Measurements from ENCODE around the gene TACC3.

TACC3 gene

DNA sequence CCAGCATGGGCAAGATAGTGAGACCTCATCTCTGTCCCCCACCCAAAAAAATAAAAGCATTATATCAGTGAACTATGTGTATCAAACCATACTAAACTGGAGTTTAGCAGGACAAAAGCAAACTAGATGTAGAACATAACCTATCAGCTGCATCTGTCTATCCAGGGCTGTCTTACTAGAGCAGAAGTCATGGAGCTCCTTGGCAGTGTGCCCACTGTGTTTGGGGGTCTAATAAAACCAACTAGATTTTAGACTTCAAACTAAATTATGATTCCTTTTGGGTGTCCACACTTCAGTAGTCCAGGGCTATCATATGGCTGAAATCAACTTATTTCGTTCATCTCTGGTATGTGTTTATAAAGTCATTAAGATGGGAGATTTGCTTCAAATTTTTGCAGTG is 17.5 kb upstream of the TACC3 start:
- no peak for DNase-seq (ENCODE audit: low read depth)

DNA sequence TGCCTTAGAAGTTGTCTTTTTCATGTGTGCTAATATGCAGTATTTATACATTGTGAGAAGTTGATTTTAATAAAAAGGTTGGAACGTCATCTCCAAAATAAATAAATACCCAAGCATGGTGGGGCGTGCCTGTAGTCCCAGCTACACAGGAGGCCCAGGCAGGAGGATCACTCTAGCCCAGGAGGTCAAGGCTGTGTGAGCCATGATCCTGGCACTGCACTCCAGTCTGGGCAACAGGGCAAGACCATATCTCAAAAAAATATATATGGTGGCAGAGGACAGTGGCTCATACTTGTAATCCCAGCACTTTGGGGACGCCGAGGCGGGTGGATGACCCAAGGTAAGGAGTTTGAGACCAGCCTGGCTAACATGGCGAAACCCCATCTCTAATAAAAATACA is 15.6 kb upstream of the TACC3 start:
- no peak for DNase-seq (ENCODE audit: low read depth)

DNA sequence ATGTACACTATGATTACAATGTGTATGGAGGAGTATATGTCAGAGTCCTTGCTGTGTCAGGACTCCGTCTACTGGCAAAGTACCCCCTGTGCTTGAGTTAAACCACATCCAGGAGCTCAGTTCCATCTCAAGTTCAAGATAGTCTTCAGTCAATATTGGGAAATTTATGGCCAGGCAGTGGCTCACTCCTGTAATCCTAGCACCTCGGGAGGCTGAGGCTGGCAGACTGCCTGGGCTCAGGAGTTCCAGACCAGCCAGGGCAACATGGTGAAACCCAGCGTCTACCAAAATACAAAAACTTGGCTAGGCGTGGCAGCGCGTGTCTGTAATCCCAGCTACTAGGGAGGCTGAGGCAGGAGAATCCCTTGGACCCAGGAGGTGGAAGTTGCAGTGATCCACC is 15.0 kb upstream of the TACC3 start:
- DNase-seq (ENCODE audit: low read depth): no peak

DNA sequence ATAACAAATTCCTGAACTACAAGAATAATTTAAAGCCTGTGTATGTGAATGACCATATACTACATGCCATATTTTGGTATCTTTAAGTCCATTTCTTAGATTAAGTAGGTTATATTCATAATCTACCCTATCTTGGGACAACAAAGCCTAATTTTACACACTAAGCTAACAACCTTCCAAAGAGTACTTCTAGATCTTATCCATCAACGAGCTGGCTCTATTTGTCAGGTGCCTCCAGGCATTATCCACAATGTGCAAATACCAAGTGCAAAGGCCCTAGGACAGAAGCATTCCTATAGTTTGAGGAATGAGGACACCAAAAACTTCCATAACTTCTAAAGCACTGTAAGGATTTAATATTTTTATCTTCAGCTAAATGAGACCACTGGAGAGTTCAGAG is 12.7 kb upstream of the TACC3 start:
- DNase-seq (ENCODE audit: low read depth): no peak

DNA sequence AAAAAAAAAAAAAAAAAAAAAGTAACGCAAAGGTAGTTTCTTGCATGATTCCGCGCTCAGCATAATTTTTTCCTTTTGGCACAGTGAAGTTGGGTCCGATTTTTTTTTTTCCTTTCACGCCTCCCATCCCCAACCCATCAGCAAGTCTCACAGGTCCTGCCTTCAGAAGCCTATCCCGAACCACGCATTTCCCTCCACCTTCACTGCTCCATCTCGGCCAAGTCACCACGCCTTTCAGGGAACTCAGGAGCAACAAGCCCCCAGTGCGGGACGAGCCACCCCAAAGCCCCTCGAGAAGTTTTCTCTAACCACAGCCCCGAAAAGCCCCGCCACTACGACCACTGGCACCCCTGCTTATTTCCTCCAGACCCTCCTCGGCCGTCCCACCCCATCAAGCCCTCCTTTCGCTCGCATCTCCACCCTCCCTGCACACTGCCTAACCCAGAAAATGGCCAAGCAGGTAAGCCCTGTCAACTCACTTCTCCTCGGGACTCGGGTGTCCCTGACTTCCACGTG is 10.2 kb upstream of the TACC3 start:
- DNase-seq (ENCODE audit: low read depth): no peak

DNA sequence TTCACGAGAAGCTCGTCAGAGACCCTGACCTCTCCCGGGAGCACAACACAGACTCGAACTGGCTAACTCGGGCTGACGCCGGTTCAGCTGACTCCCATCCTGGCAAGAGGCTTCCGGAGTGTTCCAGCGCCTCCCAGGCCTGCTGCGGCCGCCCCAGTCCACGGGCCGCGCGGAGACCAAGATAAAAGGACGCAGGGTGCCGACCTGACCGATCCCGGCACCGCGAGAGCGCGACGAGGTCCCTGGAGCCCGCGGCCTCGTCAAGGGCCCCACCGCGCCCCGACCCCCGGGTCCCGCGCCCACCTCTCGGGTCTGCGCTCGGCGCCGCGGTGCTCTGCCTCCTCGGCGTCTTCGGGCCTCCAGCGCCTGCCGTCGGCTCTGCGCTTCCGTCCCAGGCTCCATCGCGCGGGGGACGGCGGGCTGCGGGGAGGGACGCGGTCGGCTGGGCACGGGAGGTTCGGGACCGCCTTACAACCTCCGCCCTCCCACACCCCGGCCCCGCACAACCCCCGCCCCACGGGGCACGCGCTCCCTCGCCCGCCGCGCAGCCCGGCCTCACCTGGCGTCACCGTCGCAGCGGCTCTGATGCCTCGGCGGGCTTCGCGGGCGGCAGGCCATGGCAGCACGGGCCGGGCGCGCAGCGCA is 9.6 kb upstream of the TACC3 start:
- no peak for DNase-seq (ENCODE audit: low read depth)

DNA sequence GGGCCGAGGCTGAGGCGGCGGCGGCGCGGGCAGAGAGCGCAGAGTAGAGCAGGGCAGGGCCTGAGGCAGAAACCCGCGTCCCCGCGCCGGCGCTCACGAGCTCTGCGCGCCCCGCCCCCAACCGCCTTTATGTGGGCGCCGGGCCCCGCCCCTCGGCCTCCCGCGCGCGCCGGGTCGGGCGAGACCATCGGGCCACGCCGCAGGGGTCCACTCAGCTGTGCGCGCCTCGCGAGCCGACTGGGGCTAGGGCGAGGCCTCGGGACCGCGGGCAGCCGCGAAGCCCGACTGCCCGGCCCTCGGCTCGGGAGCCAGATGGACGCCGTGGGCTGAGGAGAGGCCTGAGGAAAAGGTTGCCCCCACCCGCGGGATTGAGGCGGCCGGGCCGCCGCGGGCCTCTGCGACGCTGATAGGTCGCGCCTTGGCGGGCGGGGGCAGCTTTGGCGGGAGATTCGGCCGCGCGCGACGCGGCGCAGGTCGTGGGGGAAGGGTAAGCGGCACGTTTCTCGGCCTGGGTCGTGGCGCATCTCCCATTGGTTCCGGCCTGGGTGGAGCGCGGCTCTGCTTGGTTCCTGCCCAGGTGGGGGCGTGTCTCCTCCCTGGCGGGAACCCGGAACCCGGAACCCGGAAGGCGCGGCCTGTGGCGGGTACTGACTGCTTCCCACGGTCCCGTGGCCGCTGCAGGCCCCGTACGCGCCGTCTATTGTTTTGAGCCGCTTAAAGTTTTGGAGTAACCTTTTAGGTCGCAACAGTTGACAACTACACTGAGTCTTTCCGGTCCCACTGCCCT is 8.9 kb upstream of the TACC3 start, which contains the start of gene SLBP:
SLBP (minus strand) TSS at position 104 of the 787 bp plus-strand sequence. CDS start 131 bp downstream, outside the sequence.
- DNase-seq (ENCODE audit: low read depth): peak; percentile 99

DNA sequence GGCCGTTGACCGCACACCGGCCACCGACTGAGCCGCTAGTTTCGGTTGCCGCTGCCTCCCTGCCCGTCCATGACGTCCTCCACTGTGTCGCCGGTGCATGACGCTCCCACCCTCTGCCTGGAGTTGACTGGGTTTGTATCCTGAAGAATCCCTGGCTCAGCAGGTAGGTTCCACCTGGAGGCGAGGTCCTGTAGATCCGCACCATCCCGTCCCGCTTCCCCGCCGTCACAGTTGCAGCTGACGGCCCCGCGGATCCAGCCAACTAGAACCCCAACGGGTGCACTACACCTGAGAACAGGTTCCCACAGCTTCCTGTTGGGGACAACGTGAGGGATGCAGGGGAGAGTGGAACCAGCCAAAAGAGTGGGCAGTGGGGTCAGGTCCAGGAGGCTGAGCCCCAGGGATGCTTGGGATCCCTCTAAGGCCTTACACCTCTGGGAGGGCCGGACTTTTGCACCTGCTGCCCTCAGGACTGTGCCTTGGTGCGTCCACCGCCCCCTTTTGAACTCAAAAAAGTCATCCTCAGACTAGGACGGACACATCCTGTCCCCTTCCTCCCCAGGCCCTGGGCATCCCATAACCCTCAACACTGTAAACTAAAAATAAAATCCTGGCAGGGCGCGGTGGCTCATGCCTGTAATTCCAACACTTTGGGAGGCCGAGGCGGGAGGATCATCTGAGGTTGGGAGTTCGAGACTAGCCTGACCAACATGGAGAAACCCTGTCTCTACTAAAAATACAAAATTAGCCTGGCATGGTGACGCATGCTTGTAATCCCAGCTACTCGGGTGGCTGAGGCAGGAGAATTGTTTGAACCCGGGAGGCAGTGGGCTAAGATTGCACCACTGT is 8.1 kb upstream of the TACC3 start:
- DNase-seq (ENCODE audit: low read depth): no peak

DNA sequence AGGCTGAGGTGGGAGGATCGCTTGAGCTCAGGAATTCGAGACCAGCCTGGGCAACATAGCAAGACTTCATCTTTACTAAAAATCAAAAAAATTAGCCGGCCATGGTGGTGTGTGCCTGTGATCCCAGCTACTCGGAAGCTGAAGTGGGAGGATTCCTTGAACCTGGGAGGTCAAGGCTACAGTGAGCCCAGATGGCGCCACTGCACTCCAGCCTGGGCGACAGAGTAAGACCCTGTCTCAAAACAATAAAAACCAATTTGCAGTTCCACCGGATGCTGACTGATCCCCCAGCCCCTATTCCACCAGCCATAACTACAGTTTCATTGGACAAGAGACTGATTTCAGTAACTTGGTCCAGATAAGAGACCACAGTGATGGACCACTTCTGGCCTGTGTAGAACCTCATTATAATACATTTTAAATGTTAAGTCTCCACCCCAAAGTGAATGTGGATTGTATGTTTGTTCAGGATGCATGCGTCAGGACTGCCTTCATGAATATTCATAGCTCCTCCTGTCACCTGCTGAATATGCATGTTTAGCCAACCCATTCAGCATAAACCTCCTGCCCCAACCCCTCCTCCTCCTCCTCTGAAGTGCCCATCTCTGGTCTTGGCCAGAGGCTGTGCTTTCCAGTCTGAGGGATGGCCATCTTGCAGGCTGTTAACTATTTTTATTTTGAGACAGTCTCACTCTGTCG is 6.9 kb upstream of the TACC3 start:
- DNase-seq (ENCODE audit: low read depth): no peak

DNA sequence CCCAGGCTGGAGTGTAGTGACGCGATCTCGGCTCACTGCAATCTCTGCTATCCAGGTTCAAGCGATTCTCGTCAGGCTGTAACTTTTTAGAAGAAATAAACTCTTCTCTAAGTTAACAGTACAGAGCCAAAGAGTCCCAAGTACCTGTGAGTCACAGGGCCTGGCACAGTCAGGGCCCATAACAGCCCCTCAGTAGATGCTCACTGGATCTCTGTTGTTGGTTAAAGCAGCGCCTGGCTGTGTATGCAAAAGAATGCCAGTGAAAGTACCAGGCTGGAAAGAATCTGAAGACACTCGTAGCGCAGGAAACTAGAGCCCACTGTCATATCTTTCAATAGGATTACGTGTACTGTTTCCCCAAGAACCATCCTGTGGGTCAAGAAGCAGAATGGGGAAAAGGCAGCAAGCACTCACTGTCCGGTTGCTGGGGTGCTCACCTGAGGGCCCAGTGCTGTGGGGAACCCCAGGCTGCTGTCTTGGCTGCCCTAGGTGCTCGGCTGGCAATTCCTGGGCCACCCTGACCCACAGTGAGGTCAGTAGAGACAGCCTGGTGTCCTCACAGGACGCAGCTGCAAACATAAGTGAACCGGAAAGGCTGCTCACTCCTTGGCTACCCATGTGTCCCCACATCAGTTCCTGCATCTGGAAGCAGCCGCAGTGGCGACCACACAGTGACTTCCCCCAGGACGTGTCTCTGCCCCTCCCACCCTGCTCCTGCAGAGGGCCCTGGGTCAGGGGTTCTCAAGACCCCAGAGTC is 6.1 kb upstream of the TACC3 start:
- DNase-seq (ENCODE audit: low read depth): no peak

DNA sequence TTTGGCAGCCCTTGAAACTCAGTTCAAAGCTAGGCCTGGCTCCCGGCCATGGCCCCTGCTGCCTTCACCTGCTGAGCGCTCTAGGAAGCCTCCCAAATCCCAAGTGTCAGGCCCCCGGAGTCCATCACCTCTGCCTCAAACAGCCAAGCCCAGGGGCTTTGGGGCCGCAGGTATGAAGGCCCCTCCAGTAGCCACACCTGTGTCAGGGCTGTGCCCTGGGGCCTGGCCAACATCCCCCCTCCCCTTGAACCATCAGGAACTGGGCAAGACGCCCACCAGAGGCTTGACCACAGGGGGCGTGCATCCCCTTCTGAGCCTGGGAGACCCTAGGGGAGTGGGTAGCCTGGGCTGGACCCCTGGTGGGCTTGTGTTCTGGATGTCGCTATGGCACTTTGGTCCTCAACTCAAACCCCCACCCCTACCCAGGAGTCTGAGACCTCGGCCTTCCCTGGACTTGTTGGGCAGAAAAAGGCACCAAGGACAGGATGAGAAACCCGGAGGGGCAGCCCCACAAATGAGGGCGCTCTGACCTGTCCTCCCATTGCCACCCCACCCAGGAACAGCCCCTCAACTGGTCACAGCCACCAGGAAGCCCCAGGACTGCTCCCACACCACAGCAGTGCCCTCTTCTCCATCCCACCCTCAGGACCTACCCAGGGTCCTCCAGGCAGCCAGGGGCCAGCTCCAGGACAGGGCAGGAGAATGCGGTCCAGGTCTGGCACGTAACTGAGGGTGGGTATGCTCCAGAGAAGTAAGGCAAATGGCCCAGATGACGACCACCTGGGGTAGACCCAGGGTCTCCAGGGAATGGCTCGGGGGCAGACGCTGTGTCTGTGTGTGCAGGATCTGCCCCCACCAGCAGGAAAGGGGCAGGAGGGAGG is 5.0 kb upstream of the TACC3 start:
- DNase-seq (ENCODE audit: low read depth): no peak

DNA sequence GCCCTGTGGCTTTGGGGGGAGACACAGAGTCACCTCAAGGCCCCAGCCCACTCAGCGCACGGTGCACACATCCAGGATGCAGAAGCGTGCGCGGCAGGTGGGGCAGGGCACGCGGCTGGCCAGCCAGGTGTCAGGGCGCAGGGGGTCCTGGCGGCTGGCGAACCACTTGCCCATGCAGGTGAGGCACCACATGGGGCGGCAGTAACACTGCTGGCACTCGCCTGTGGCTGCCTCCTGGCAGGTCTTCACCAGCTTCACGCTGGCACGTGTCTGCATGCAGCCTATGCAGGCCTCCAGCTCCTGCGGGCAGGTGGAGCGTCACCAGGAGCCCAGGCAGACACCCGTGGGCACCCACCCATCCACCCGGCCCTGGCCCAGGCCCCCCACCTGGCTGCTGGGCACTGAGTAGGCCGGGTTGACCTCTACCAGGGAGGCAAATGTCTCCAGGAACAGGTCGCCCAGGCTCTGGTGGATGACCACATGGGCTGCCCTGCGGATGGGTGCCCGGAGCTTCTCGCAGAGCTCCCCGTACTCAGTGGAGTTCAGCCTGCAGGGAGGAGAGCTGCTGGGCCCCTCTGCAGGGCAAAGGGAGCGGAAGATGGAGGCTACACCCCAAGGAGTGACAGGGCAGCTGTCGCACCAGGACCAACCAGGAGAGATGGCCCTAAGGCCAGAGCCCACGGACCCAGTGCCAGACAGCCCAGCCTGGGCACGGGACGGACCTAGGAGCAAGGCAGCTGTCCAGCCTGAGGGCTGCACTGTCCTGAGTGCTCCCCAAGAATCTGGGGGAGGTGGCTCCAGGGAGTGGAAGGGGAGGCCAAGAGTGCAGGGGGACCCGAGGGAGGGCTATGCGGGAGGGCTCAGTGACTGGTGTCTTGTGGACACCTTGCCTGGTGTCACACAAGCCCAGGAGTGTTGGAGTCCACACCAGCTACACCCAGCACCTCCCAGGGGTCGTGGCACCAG is 3.9 kb upstream of the TACC3 start:
- DNase-seq (ENCODE audit: low read depth): no peak

DNA sequence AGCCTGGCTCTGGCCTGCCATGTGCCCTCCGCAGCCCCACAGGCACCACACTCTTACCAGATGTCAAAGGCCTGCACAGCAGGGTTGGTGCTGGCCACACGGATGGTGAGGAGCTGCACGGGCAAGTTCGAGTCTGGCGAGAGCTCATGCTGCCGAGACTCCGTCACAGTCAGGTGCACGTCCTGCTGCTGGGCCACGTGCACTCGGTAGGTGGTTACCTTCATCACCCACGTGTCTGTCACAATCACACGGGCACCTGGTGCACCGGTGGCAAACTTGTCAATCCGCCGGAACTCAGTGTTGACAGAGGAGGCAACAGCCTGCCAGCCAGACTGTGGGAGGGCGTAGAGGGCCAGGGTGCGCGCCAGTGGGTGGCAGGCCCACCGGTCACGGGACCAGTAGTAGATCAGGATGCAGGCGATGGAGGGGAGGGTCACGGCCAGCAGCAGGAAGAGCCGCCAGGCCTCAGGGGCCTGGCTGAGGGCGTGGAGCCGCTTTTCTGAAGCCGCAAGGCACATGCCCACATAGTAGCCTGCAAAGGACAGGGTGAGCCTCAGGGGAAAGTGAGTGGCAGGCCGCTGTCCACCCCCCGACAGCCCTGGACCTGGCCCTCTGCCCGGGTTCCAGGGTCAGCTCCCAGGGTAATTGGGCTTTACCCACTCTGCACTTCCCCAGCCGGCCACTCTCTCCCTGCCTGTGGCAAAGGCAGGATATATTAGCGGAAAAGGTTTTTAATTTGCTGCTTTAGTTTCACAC is 3.0 kb upstream of the TACC3 start:
- DNase-seq (ENCODE audit: low read depth): no peak

DNA sequence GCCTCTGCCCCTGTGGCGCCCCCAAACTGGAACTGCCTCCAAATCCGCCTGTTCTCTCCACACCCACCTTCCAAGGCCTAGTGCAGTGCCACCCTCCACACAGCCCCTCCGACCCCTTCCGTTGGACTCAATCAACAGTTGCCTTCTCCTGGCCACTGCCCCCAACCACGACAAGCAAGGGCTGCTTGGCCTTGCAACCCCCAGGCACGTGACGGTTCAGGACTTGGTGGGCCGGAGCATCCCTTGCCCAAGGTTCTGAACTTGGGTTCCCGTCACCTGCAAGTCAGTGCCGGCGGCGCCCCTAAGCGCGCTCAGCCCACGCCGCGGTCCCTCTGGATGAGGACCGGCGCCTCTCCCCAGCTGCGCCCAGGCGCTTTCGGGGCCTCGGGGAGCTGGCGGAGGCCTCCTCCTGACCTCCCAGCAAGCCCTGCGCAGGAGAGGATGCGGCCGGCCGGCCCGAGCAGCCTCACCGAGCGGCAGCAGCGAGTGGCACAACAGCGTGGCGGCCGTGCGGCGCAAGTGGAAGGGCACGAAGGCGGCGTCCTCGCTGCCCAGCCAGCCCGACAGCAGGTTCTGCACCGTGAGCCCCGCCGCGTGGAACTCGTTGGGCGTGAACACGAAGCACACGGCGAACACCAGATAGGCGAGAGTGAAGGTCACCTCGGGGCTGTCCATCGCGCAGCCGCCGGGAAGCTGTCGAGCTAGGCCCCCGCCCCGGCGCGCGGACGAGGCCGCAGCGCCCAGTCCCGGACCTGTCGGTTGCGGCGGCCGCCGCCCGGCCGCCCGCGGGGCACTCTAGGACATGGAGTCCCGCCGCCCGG is 948 bp upstream of the TACC3 start:
- no peak for DNase-seq (ENCODE audit: low read depth)

DNA sequence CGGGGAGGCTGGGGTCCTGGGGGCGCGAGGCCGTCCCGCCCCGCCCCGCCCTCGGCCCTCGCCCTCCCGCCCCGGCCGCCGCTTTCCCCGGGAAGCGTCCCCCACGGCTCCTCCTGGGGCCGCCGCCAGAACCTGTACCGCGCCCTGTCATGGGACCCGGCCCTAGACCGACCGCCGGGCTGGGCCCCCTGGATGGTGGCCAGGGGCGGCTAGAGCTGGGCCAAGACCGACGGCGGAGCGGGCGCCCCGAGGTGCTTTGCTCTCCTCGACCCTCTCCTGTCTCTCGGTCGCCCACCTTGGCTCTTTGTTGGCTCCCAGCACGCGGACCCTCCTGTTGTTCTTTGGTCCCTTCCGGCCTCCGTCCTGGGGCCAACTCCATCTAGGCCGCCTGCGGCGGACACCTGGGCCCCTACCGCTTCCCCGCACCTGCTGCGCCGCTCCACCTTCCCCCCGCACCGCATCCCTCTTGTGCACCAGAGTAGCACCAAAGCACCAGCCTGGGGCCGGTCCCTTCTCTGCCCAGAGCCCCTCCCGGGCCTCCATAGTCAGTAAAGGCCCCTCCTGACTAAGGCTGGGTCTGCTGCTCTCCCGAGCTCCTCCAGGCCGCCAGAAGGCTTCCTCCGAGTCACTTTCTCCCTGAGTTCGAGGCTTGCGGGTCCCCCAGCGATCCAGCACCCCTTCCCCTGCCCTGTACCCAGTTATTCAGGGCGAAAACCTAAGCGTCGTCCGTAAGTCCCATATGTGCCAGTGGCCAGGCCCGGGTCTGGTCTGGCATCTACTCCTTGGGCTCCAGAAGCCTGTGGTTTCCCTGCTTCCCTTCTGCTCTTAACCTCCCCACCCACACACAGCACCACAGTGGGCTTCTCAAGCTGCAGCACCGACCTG is 587 bp downstream of the TACC3 start:
- DNase-seq (ENCODE audit: low read depth): no peak

DNA sequence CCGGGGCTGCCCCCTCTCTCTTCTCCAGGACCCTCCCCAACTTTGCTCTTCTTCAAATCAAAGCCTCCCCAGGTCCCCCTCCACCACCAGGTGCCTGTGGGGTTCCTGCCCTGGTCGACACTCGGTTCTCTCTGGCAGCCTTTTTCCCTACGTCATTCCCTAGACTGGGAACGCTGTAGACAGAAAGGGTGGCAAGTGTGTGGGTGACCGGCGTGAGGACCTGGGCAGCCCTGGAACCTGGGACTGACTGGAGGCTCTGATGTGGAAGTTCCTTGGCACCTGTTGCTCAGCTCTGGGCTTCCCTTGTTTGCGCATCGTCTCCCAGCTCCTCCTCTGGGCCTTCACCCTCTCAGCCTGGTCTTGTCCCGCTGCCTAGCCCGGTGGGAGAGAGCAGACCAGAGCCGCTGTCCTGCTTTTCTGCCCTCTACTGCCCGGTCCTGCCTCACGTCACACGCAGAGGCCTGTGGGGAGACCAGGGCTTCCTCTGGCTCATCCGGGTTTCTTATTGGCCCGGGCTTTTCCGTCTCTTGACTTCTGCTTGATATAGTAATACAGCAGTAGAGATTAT is 1.3 kb downstream of the TACC3 start:
- DNase-seq (ENCODE audit: low read depth): no peak
